ENCODE data around the gene LTA.

Gene LTA

GRCh38 chr6:31559958-31560696 is 12.0 kb upstream of the LTA start:
- H3K4me1 ChIP-seq: peaks cover 4% of the 10 kb centered on the region
- no peak for DNase-seq
- no peaks in the 10 kb centered on the region for H3K27me3 ChIP-seq
- H3K9me3 ChIP-seq: no peaks in the 10 kb centered on the region
- peaks cover 21% of the 10 kb centered on the region for H3K36me3 ChIP-seq
- TF ChIP-seq, protein P1, sequence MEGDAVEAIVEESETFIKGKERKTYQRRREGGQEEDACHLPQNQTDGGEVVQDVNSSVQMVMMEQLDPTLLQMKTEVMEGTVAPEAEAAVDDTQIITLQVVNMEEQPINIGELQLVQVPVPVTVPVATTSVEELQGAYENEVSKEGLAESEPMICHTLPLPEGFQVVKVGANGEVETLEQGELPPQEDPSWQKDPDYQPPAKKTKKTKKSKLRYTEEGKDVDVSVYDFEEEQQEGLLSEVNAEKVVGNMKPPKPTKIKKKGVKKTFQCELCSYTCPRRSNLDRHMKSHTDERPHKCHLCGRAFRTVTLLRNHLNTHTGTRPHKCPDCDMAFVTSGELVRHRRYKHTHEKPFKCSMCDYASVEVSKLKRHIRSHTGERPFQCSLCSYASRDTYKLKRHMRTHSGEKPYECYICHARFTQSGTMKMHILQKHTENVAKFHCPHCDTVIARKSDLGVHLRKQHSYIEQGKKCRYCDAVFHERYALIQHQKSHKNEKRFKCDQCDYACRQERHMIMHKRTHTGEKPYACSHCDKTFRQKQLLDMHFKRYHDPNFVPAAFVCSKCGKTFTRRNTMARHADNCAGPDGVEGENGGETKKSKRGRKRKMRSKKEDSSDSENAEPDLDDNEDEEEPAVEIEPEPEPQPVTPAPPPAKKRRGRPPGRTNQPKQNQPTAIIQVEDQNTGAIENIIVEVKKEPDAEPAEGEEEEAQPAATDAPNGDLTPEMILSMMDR (IDR thresholded peaks at IDR 0.05; ENCODE audit: low read depth, low read length): no peak
- no peak overlapping the region for H3K4me3 ChIP-seq (ENCODE audit: low read depth, low read length)

DNA sequence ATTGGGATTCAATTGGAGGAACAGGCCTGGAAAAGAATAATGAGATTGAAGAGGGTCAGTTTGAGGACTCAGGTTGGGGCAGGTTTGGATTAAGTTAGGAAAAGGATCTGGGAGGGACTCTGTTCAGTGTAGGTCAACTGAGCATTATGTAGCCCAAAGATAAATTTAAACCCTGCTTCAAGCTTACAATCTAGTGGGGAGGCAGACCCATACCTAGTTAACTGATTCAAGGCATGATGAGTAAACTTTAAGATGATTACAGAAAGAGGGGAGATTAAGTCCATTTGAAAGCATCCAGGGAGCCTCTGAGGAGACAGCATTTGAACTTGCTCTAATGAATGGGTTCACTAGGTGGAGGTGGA is 11.4 kb upstream of the LTA start:
- Histone ChIP-seq H3K9me3 (no peaks in the 10 kb centered on the region), H3K36me3 (peaks cover 21% of the 10 kb centered on the region), H3K4me3 (ENCODE audit: low read depth, low read length) (no peak overlapping the region), H3K27me3 (no peaks in the 10 kb centered on the region), H3K4me1 (peaks cover 4% of the 10 kb centered on the region)
- no peak for DNase-seq
- TF ChIP-seq, protein P1 (IDR thresholded peaks at IDR 0.05; ENCODE audit: low read depth, low read length): no peak

DNA sequence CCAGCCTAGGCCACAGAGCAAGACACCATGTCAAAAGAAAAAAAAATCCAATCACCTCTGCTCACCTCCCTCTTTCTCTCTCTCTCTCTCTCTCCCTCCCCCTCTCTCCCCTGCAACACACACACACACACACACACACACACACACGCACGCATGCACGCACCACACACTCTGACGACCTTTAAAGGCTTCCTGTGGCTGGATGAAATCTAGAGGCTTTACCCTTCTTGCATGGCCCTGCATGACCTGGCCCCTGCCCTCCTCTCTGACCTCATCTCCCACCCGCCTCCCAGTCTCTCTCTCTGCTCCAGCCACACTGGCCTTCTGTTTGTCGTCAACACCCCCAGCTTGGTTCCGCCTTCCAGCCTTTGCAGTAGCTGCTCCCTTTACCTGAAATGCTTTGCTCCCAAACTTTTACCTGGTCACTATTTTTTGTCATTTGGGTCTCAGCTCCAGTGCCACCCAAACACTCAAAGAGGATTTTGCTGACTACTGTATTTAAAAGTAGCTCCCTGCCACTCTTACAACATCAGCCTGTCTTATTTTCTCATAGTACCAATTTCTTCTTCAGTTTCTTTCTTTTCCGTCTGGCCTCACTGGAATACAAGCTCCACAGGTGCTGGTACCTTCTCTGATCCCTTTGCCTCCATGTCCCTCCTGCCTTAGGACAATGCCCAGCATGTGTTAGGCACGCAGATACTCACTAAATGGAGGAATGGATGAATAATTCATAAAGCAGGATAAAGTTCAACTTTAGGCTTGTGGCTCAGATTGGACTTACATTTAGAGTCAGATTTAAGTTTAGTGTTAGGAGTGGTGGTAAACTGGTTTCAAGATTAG is 4.3 kb upstream of the LTA start:
- no peak for DNase-seq
- TF ChIP-seq, protein P1 (IDR thresholded peaks at IDR 0.05; ENCODE audit: low read depth, low read length): no peak
- no peaks in the 10 kb centered on the region; the same call in 1 of the 2 replicates for H3K27me3 ChIP-seq
- no peaks in the 10 kb centered on the region for H3K4me1 ChIP-seq
- no peak overlapping the region for H3K4me3 ChIP-seq (ENCODE audit: low read depth, low read length)
- no peaks in the 10 kb centered on the region for H3K9me3 ChIP-seq
- H3K36me3 ChIP-seq: no peaks in the 10 kb centered on the region

- Histone ChIP-seq H3K9me3 (no peaks in the 10 kb centered on the region), H3K4me1 (no peaks in the 10 kb centered on the region), H3K27me3 (no peaks in the 10 kb centered on the region; the same call in 1 of the 2 replicates), H3K4me3 (ENCODE audit: low read depth, low read length) (no peak overlapping the region), H3K36me3 (no peaks in the 10 kb centered on the region)
- TF ChIP-seq, protein P1 (IDR thresholded peaks at IDR 0.05; ENCODE audit: low read depth, low read length): no peak
- DNase-seq: no peak
Observed at GRCh38 chr6:31568537-31568961, 3.5 kb upstream of the LTA start.

GRCh38 chr6:31569861-31570536 is 2.1 kb upstream of the LTA start:
- TF ChIP-seq, protein P1 (IDR thresholded peaks at IDR 0.05; ENCODE audit: low read depth, low read length): no peak
- no peak for DNase-seq
- H3K4me1 ChIP-seq: no peaks in the 10 kb centered on the region
- H3K9me3 ChIP-seq: no peaks in the 10 kb centered on the region
- no peaks in the 10 kb centered on the region for H3K36me3 ChIP-seq
- no peaks in the 10 kb centered on the region; the same call in 1 of the 2 replicates for H3K27me3 ChIP-seq
- H3K4me3 ChIP-seq (ENCODE audit: low read depth, low read length): no peak overlapping the region

Data from BE2C (cell line).